Measurements from ENCODE around the gene HIP1.
"Not testable (repeated sequence)": the region's sequence is repeated elsewhere in the genome, so short reads cannot be mapped to it uniquely, and the experiment has no call there.

Gene HIP1

DNA sequence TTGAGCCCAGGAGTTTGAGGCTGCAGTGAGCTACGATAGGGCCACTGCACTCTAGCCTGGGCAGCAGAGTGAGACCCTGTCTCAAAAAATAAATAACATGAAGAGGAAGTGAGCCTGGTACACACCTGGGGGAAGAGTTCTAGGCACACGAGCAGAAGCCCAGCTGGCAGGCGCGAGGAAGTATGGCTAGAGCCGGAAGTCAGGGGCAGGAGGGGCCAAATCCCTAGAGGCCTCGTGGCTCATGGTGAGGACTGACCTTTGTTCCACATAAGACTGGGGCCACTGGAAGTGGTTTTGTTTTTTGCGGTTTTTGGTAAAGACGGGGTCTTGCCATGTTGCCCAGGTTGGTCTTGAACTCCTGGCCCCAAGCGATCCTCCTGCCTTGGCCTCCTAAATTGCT, 117.6 kb downstream of the HIP1 start:
- in situ Hi-C loops (cut with MboI; ENCODE audit: low sequenced_read_pairs) = no loop called here

DNA sequence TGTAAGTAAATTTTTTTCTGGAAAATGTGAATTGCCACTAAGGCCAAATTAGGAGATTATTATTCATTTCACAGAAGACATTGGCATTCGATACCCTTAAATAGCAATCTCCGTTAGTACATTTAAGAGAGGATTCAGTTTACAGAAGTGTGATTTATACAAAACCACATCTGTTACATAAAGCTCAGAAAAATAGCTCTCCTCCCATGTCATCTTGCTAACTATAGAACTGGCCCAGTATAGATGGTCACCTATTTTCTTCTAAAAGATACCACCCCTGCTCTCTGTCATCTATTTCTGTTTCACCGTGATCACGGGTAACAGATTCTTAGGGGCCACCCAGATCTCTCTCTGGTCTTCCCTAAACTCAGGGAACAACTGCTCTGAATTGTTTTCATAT, 119.1 kb downstream of the HIP1 start:
- in situ Hi-C loops (cut with MboI; ENCODE audit: low sequenced_read_pairs) = no loop called here

- in situ Hi-C loops (cut with MboI; ENCODE audit: low sequenced_read_pairs) = no loop called here
Observed at GRCh38 chr7:75617634-75618234, 121.0 kb downstream of the HIP1 start.

DNA sequence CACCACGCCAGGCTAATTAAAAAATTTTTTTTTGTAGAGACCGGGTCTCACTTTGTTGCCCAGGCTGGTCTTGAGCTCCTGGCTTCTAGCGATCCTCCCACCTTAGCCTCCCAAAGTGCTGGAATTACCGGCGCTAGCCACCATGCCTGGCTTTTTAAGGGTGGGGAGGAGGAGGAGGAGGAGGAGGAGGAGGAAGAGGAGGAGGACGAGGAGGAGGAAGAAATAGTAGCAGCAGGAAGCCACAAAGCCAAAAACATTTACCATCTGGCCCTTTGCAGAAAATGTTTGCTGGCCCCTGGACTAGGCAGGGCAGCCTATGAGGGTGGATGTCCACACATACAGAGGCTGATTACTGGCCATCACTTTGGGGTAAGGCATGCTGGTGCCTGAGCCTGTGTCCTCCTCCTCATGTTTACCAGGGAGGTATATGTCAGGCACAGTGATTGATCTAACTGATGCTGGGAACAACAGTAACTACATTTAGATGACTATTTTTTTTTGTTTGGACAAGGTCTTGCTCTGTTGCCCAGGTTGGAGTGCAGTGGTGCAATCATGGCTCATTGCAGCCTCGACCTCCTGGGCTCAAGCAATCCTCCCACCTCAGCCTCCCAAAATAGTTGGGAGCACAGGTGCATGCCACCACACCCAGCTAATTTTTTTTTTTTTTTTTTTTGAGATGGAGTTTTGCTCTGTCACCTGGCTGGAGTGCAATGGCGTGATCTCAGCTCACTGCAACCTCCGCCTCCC, 122.1 kb downstream of the HIP1 start:
- in situ Hi-C loops (cut with MboI; ENCODE audit: low sequenced_read_pairs) = no loop called here

- in situ Hi-C loops (cut with MboI; ENCODE audit: low sequenced_read_pairs) = no loop called here
Observed at GRCh38 chr7:75614401-75614800, 124.3 kb downstream of the HIP1 start.

DNA sequence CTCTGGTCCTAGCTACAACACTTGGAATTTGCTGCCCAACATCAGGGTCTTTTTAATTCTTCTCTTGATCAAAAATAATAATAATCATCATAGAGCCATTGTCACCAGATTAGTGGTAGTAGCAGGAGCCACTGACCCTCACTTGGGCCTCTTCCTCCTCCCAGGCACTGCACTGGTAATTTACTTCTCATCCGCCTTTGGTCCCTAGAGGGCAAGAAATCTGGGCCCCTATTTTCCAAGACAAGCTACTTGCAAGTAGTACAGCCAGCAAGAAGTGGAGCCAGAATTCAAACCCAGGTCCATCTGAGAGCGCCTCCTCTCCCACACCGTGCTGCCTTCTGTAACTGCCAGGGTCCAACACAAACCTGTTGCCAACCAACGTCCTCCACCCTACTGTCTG, 125.4 kb downstream of the HIP1 start:
- in situ Hi-C loops (cut with MboI; ENCODE audit: low sequenced_read_pairs) = no loop called here

- in situ Hi-C loops (cut with MboI; ENCODE audit: low sequenced_read_pairs) = no loop called here
Observed at GRCh38 chr7:75611557-75612178, 127.1 kb downstream of the HIP1 start.

GRCh38 chr7:75609416-75609815, 129.3 kb downstream of the HIP1 start:
- in situ Hi-C loops (cut with MboI; ENCODE audit: low sequenced_read_pairs) = not testable (repeated sequence)

DNA sequence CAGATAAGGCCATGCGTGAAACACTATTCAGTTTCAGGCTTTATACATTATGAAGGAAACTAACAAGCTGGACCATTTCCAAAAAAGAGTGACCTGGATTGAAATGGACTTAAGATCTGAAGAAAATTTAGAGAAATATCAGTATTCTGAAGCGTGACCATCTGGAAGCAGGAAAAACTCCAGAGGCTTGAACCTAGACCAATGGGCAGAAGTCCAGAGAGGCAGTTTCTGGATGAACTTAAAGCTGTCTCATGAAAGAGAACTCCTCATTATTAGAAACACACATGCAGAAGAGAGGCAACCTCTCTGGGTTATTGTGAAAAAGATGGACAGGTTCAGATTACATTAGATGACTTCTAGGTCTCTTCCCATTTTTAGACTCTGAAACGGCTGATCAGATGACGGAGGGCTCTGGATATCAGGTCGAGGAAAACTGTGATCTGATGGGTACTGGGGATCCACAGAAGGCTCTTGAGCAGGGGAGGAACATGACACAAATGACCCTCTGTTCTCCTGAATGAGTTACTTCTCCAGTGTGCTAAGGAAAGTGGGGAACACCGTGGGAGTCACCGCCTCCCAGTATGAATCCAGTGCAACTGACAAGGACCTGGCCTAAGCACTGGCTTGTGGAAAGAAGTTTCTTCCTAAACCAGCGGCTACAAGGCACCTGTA, 130.2 kb downstream of the HIP1 start:
- in situ Hi-C loops (cut with MboI; ENCODE audit: low sequenced_read_pairs) = no loop called here

DNA sequence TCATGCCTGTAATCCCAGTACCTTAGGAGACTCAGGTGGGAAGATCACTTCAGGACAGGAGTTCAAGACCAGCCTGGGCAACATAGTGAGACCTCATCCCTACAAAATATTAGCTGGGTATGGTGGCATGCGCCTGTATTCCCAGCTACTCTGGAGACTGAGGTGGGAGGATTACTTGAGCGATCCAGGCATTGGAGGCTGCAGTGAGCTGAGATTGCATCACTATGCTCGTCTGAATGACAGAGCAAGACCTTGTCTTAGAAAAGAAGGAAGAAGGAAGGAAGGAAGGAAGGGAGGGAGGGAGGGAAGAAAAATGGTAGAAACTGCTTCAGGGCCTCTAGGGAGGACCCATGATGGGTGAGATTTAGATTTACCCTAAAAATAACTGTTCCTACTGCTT, 134.3 kb downstream of the HIP1 start:
- in situ Hi-C loops (cut with MboI; ENCODE audit: low sequenced_read_pairs) = no loop called here

GRCh38 chr7:75602831-75603230, 135.9 kb downstream of the HIP1 start:
- in situ Hi-C loops (cut with MboI; ENCODE audit: low sequenced_read_pairs) = not testable (repeated sequence)

DNA sequence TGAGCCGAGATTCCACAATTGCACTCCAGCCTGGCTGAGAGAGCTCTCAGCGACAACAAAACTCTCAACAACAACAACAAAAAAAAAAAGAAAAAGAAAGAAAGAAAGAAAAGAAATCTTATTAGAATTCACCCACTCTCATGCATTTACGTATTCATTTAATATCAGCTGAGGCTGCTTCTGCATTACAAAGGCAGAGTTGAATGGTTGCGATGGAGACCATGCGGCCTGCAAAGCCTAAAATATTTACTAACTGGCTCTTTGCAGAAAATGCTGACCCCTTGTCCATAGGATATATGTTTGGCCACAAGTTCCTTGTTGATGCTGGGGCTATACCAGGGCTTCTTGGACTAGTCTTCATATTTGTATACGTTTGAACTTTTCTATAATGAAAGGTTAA, 137.2 kb downstream of the HIP1 start:
- in situ Hi-C loops (cut with MboI; ENCODE audit: low sequenced_read_pairs) = no loop called here

DNA sequence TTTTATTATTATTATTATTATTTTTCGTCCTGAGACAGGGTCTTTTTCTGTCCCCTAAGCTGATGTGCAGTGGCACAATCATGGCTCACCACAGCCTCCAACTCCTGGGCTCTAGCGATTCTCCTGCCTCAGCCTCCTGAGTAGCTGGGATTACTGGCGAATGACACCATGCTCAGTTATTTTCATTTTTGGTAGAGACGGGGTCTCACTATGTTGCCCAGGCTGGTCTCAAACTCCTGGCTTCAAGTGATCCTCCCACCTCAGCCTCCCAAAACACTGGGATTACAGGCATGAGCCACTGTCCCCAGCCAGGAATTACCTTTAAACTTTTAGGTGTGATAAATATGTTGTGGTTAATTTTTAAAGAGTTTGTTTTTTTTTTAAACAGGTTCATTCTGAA, 138.0 kb downstream of the HIP1 start:
- in situ Hi-C loops (cut with MboI; ENCODE audit: low sequenced_read_pairs) = not testable (repeated sequence)

GRCh38 chr7:75599244-75599781, 139.4 kb downstream of the HIP1 start:
- in situ Hi-C loops (cut with MboI; ENCODE audit: low sequenced_read_pairs) = no loop called here

- in situ Hi-C loops (cut with MboI; ENCODE audit: low sequenced_read_pairs) = no loop called here
Observed at GRCh38 chr7:75596727-75597614, 141.8 kb downstream of the HIP1 start.

GRCh38 chr7:75595766-75596165, 143.0 kb downstream of the HIP1 start:
- in situ Hi-C loops (cut with MboI; ENCODE audit: low sequenced_read_pairs) = no loop called here

DNA sequence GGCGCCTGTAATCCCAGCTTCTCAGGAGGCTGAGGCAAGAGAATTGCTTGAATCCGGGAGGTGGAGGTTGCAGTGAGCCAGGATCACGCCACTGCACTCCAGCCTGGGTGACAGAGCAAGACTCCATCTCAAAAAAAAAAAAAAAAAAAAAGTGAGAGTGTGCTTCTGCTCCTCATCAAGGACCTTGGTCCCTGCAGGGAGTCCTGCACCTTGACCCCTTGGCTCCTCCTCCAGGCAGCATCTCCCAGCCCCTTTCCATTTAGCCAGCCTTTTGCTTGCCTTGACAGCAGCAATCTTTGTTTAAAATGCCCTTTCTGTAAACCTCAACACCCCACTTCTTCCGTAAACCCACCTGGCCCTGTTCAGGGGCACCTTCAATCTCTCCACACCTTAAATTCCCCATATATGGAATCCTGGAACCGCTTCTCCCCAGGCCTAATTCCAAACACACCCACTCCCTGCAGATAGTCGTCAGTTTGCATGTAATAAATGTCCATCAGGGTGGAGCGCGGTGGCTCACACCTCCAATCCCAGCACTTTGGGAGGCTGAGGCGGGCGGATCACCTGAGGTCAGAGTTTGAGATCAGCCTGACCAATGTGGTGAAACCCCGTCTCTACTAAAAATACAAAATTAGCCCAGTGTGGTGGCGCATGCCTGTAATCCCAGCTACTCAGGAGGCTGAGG, 145.1 kb downstream of the HIP1 start:
- in situ Hi-C loops (cut with MboI; ENCODE audit: low sequenced_read_pairs) = not testable (repeated sequence)

DNA sequence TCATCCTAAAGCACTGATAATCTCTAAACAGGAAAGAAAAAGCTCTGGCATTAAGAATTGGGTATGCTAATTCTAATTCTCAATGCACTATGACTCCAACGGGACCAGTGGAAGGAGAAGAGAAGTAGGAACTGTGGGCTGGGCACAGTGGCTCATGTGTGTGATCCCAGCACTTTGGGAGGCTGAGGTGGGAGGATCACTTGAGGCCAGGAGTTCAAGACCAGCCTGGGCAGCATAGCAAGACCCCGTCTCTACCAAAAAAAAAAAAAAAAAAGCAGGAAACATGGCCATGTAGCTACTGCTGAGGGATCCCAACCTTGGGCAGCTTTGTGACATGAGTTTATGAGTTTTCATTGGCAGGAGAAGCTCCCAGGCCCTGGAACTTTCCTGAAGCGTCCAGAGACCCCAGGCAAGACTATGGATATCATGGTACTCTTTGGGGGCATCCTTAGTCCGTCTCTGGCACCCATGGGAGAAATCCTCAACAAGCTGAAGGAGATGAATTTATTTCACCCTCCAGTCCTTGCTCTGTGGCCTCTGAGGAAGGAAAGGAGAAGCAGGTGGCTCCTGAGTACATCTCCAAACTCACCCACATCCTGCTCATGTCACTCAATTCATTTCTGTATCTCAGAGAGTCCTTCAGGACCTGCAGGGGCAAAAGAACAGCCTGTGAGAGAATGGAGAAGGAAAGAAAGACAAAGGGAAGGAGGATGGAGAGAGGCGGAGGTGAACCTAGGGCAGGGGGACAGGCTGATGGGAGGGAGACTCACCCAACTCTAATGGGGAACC, 147.1 kb downstream of the HIP1 start:
- in situ Hi-C loops (cut with MboI; ENCODE audit: low sequenced_read_pairs) = no loop called here

DNA sequence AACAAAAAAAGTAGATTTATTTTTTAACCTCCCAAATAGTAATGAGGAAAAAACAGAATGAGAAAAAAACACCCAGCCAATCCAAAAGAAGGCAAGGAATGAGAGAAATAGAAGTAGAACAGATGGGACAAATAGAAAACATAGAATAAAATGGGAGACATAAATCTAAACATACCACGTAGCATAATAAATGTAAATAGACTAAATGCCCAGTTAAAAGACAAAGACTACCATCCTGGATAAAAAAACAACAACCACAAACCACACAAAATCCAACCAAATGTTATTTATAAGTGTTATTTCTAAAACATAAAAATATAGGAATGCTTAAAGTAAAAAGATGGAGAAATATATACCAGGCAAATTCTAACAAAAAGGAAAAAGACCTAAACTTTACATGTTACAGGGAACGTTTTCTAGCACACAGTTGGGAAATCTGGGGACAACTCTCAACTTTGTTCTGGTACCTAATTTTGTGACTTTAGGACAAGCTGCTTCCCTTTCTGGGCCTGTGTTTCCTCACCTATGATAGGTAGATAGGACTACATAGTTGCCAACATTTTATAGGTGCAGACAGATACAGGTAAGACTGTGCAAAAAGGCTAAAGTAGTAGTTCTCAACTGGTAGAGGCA, 148.3 kb downstream of the HIP1 start:
- in situ Hi-C loops (cut with MboI; ENCODE audit: low sequenced_read_pairs) = no loop called here

All from hTERT RPE-1 (cell line).